Breast epithelium (tissue), 4 donors: ENCODE measurements around the gene SV2C. TPM values are rescaled to one million over a fixed set of nuclear protein-coding genes. Genes with fewer than 3 reads are reported as not detected.
A peak's percentile ranks its signal among the peaks of the same experiment; 100 is the strongest.

Experiments used
- DNase-seq, 2 donors: peaks; one replicate each; pipeline ENCODE4 v3.0.0-alpha.2; 2019; ENCODE audit warnings: low spot score in 2 of 2
- H3K27ac ChIP-seq, 2 donors: fragments of 200-600 bp; sonication (generic) in 1 of 2; one replicate each; pipeline ENCODE4 v1.5.1; 2016 to 2019; ENCODE audit warnings: mild to moderate bottlenecking in 1 of 2
- H3K27me3 ChIP-seq, 2 donors: fragments of 200-600 bp; sonication (generic) in 1 of 2; one replicate each; pipeline versions ENCODE4 v1.5.1 to v1.6.0; 2017 to 2019; ENCODE audit warnings: control low read depth in 1 of 2, mild to moderate bottlenecking in 1 of 2
- H3K36me3 ChIP-seq: fragments of 200-600 bp; one replicate; pipeline ENCODE4 v1.5.1; 2019
- H3K4me1 ChIP-seq, 2 donors: fragments of 200-600 bp; sonication (generic); one replicate each; pipeline ENCODE4 v1.5.1; 2016 to 2019; ENCODE audit warnings: control low read depth in 1 of 2
- H3K4me3 ChIP-seq, 3 donors: fragments of 200-600 bp; sonication (generic); 1 replicate in 2 of 3; 2 replicates in 1 of 3; pipeline ENCODE4 v1.5.1; 2016 to 2019; ENCODE audit warnings: mild to moderate bottlenecking in 3 of 3, moderate library complexity in 2 of 3
- H3K9me3 ChIP-seq, 2 donors: fragments of 200-600 bp; sonication (generic) in 1 of 2; one replicate each; pipeline ENCODE4 v1.5.1; 2016 to 2019; ENCODE audit warnings: control low read depth in 1 of 2
- POLR2A ChIP-seq: fragments of 450-650 bp; IDR thresholded peaks from one replicate; pipeline ENCODE4 v1.6.1; 2016; ENCODE audit warnings: antibody characterized with exemption, mild to moderate bottlenecking, moderate library complexity
- POLR2AphosphoS5 ChIP-seq, 3 donors: sonication (generic); formaldehyde crosslinking; IDR thresholded peaks; one replicate each; pipeline ENCODE4 v1.6.1; 2017; ENCODE audit warnings: antibody characterized with exemption in 3 of 3
- intact Hi-C: fragments of 100-400 bp; cut with DNase I; formaldehyde crosslinking; loops from one replicate; pipeline ENCODE4 v1.15.1; 2023; ENCODE audit warnings: low total_unique reads
- total RNA-seq, 3 donors: library from RNA; depleted of rRNA; stranded (reverse); fragments of >200 nt; gene quantifications; one replicate each; pipeline ENCODE4 v1.1.0, GENCODE V29; 2016
- TF ChIP-seq, protein P1 (sequence below), 3 donors: fragments of 450-650 bp; IDR thresholded peaks; one replicate each; pipeline ENCODE4 v1.5.1; 2016 to 2017; ENCODE audit warnings: antibody characterized with exemption in 3 of 3, mild to moderate bottlenecking in 3 of 3, moderate library complexity in 3 of 3

Gene SV2C
- total RNA-seq, 3 donors from 2014 or later: 0.32 to 1.3 (median 0.59) TPM

DNA sequence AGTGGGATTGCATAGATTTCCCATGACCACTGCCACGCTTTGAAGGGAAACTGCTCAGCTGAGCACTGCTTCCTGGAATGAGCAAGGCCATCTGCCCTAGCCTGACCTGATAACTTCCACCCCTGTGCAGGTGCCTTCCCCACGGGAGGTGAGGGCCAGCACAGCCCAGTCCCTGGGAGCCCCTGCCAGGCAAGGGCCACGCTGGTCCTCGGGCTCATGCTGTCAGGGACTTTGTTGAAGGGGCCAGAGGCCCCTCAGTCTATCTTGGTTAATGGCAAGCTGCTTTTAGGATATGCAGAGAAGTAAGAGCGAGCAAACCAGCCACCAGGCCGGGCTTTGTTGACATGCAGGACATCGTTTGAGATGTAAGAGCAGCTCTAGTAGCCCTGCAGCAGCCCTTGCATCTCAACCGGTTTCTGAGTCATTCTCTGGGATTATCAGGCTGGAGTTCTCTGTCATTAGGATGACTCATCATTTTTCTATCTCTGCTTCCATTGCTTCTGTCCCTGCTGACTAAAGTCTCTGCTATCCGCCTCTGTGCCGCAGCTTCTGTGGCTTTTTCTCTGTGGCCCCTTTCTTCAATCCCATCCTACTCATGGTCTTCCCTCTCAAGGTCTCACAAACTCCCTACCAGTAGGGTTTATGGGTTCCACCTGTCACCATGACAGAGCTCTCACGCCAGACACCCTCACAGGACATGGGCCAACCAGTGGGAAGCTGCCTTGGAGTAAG is 289.3 kb downstream of the SV2C start:
- TF ChIP-seq POLR2A (no peak), POLR2AphosphoS5 (IDR thresholded peaks at IDR 0.05) (no peak)
- TF ChIP-seq, protein P1, sequence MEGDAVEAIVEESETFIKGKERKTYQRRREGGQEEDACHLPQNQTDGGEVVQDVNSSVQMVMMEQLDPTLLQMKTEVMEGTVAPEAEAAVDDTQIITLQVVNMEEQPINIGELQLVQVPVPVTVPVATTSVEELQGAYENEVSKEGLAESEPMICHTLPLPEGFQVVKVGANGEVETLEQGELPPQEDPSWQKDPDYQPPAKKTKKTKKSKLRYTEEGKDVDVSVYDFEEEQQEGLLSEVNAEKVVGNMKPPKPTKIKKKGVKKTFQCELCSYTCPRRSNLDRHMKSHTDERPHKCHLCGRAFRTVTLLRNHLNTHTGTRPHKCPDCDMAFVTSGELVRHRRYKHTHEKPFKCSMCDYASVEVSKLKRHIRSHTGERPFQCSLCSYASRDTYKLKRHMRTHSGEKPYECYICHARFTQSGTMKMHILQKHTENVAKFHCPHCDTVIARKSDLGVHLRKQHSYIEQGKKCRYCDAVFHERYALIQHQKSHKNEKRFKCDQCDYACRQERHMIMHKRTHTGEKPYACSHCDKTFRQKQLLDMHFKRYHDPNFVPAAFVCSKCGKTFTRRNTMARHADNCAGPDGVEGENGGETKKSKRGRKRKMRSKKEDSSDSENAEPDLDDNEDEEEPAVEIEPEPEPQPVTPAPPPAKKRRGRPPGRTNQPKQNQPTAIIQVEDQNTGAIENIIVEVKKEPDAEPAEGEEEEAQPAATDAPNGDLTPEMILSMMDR (IDR thresholded peaks at IDR 0.05): no peak
- DNase-seq: peak in 1 of 2 donors; percentile 56
- Histone ChIP-seq H3K9me3 (peaks cover 0 to 2% of the 10 kb centered on the region in 2 donors), H3K36me3 (no peaks in the 10 kb centered on the region), H3K27me3 (no peaks in the 10 kb centered on the region), H3K4me3 (no peak overlapping the region), H3K27ac (peak overlapping the region in 1 of 2 donors; percentile 50), H3K4me1 (no peaks in the 10 kb centered on the region)
- intact Hi-C loops: no loop called here

DNA sequence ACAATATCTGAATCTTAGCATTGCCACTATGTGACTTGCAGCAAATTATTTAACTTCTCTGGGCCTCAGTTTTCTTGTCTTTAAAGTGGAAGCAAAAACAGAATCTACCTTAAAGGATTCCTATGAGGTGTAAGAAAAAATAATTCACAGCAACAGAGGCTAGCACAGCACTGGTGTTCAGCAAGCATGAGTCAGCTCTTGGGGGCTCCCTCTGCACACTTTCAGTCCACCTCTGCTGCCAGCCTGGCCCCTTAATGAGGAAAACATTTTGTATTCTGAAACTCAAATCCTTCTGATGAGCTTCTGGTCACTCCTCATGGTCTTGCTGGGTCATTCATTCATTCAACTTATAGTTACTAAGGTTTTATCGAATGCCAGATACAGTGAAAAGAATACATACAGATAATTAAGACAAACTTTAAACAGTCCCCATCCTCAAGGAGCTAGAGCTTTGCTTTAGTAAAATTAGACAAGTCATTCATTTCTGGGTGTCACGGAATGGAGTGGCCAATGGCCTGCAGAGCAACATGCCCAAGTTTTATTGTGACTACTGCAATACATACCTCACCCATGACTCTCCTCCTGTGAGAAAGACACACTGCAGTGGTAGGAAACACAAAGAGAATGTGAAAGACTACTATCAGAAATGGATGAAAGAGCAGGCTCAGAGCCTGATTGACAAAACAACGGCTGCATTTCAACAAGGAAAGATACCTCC is 293.1 kb downstream of the SV2C start:
- H3K9me3 ChIP-seq: no peaks in the 10 kb centered on the region
- H3K27me3 ChIP-seq: no peaks in the 10 kb centered on the region
- no peak overlapping the region for H3K27ac ChIP-seq
- intact Hi-C loops: no loop called here
- DNase-seq: no peak
- TF ChIP-seq POLR2AphosphoS5 (IDR thresholded peaks at IDR 0.05) (no peak), POLR2A (no peak)
- TF ChIP-seq, protein P1 (IDR thresholded peaks at IDR 0.05): no peak
- H3K4me1 ChIP-seq: no peaks in the 10 kb centered on the region
- H3K36me3 ChIP-seq: no peaks in the 10 kb centered on the region
- no peak overlapping the region for H3K4me3 ChIP-seq

DNA sequence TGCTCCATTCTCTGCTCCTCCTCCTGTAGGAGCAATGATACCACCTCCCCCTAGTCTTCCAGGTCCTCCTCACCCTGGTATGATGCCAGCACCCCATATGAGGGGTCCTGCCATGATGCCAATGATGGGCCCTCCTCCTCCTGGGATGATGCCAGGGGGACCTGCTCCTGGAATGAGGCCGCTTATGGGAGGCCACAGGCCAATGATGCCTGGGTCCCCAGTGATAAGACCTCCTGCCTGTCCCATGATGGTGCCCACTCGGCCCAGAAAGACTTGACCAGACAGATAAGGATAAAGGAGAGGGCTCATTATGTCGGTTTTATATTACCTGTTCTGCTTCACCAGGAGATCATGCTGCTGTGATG is 293.7 kb downstream of the SV2C start:
- TF ChIP-seq POLR2A (no peak), POLR2AphosphoS5 (IDR thresholded peaks at IDR 0.05) (no peak)
- TF ChIP-seq, protein P1 (IDR thresholded peaks at IDR 0.05): no peak
- Histone ChIP-seq H3K27ac (no peak overlapping the region), H3K9me3 (no peaks in the 10 kb centered on the region), H3K36me3 (no peaks in the 10 kb centered on the region), H3K27me3 (no peaks in the 10 kb centered on the region), H3K4me1 (no peaks in the 10 kb centered on the region), H3K4me3 (no peak overlapping the region)
- intact Hi-C loops: no loop called here
- DNase-seq: no peak

DNA sequence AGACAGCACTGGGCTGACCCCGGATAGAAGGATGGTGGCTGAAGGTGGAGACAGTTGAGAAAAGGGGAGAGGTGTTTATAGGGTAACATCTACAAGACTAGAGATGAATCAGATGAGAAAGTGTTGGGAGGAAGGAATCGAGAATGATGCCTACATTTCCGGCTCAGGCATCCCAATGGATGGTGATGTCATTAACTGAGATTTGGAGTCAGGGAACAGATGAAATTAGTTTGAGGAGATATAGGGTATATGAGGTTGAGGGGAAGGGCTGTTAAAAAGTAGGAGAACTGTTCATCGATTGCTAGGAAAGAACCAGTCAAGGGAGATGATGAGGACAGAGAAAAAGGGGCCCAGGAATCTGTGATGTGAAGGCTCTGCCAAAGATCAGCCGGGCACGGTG is 295.2 kb downstream of the SV2C start:
- Histone ChIP-seq H3K27ac (no peak overlapping the region), H3K4me3 (no peak overlapping the region), H3K36me3 (no peaks in the 10 kb centered on the region), H3K27me3 (no peaks in the 10 kb centered on the region), H3K9me3 (no peaks in the 10 kb centered on the region), H3K4me1 (no peaks in the 10 kb centered on the region)
- intact Hi-C loops: no loop called here
- no peak for TF ChIP-seq POLR2AphosphoS5 (IDR thresholded peaks at IDR 0.05)
- no peak for TF ChIP-seq POLR2A
- TF ChIP-seq, protein P1 (IDR thresholded peaks at IDR 0.05): no peak
- DNase-seq: no peak

DNA sequence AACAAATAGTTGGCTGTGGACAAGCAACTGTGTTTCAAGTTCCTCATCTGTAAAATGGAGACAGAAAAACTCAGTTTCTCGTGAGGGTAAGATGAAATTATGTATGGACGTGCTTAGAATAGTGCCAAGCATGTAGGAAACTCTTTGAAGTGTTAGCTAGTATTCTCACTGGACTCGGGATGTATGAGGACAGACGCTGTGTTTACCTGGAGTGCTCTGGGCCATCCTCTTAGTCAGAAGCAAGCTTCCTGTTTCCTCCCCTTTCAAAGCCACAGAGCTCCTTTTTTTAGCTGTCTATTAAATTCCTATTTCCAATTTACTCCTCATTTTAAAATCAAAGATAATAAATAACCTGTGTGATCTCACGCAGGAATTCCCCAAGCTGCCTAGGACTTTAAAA is 296.1 kb downstream of the SV2C start:
- no peaks in the 10 kb centered on the region for H3K9me3 ChIP-seq
- H3K27me3 ChIP-seq: no peaks in the 10 kb centered on the region
- TF ChIP-seq POLR2AphosphoS5 (IDR thresholded peaks at IDR 0.05) (no peak), POLR2A (no peak)
- TF ChIP-seq, protein P1 (IDR thresholded peaks at IDR 0.05): no peak
- DNase-seq: no peak
- no peak overlapping the region for H3K4me3 ChIP-seq
- no peaks in the 10 kb centered on the region for H3K4me1 ChIP-seq
- intact Hi-C loops: no loop called here
- no peaks in the 10 kb centered on the region for H3K36me3 ChIP-seq
- peak overlapping the region; percentile 55 to 68 for H3K27ac ChIP-seq
